ENCODE measurements around the gene PPM1E. TPM values are rescaled to one million over a fixed set of nuclear protein-coding genes. Genes with fewer than 3 reads are reported as not detected.
"Not testable (repeated sequence)": the region's sequence is repeated elsewhere in the genome, so short reads cannot be mapped to it uniquely, and the experiment has no call there.

PPM1E gene
- total and polyA plus RNA-seq, 2 of the 8 experiments (the other 6 are each of a cell fraction or from before 2014, with no cell fraction given) = 5.0 to 10.4 TPM

GRCh38 chr17:58749627-58750026 lies 6.0 kb upstream of the PPM1E start:
- H3K14ac ChIP-seq (ENCODE audit: insufficient read length); H3K23me2 ChIP-seq (ENCODE audit: low read depth, low read length); H3K9me3 ChIP-seq (ENCODE audit: insufficient read depth in 2 of 2, low read depth in 1 of 2, low read length in 1 of 2); H2AK5ac ChIP-seq (ENCODE audit: low read depth, low read length); H3K4ac ChIP-seq (replicated peaks; ENCODE audit: insufficient read length, low read depth, low read length); H2BK120ac ChIP-seq (replicated peaks; ENCODE audit: low read depth, low read length); H4K8ac ChIP-seq (ENCODE audit: extremely low read depth, insufficient read depth, low read length); H3K4me1 ChIP-seq (replicated peaks in 1 of 4; ENCODE audit: control insufficient read depth in 3 of 4, insufficient read depth in 4 of 4, low read length in 3 of 4); H2BK5ac ChIP-seq (ENCODE audit: low read depth, low read length); H3K23ac ChIP-seq (ENCODE audit: insufficient read length); H2BK15ac ChIP-seq (ENCODE audit: low read length); H4K5ac ChIP-seq (ENCODE audit: insufficient read length, low read depth, low read length); H3K79me2 ChIP-seq (ENCODE audit: control insufficient read depth in 1 of 2, insufficient read depth in 2 of 2, low read length in 2 of 2); POLR2A ChIA-PET (ENCODE audit: partially characterized antibody); H3K9ac ChIP-seq (replicated peaks in 1 of 4; ENCODE audit: extremely low read depth in 1 of 4, low read depth in 3 of 4, low read length in 3 of 4); H3K4me3 ChIP-seq (ENCODE audit: extremely low read depth in 1 of 4, insufficient read depth in 2 of 4, low read depth in 3 of 4, low read length in 4 of 4); H3K18ac ChIP-seq (ENCODE audit: extremely low read depth, low read length); H3K36me3 ChIP-seq (ENCODE audit: control insufficient read depth in 2 of 4, insufficient read depth in 4 of 4, low read length in 3 of 4); H3K79me1 ChIP-seq (ENCODE audit: low read depth, low read length); H3K27me3 ChIP-seq (replicated peaks in 1 of 4; ENCODE audit: control insufficient read depth in 3 of 4, extremely low read depth in 1 of 4, insufficient read depth in 3 of 4, low read length in 3 of 4); H3K4me2 ChIP-seq (ENCODE audit: insufficient read depth in 1 of 2, low read depth in 2 of 2, low read length in 2 of 2); H4K20me1 ChIP-seq (replicated peaks in 1 of 2; ENCODE audit: control insufficient read depth in 1 of 2, insufficient read depth in 2 of 2, low read length in 2 of 2); H2AFZ ChIP-seq (ENCODE audit: low read length); DNase-seq (ENCODE audit: low read depth in 1 of 2, low spot score in 2 of 2); H2BK20ac ChIP-seq (ENCODE audit: low read length); H3K56ac ChIP-seq (replicated peaks; ENCODE audit: insufficient read length, low read depth, low read length); H2BK12ac ChIP-seq (ENCODE audit: low read depth, low read length); H4K91ac ChIP-seq (replicated peaks; ENCODE audit: insufficient read length, low read length); FAIRE-seq; H3K27ac ChIP-seq (ENCODE audit: low read depth, low read length): not testable (repeated sequence)
- CTCF ChIA-PET (ENCODE audit: partially characterized antibody) = interaction anchor here (0.6 kb wide), 2 partner anchors 50 to 162 kb away, joined by 3 read pairs; no protein-coding TSS in a partner anchor

Data from H1 (cell line).